C4-2B (cell line): ENCODE measurements around the gene GRM7.

Experiments used
- CTCF ChIP-seq: fragments of 450-650 bp; conservative IDR thresholded peaks from 2 replicates; pipeline ENCODE4 v1.5.1; 2017; ENCODE audit warnings: mild to moderate bottlenecking
- ZFX ChIP-seq: fragments of 450-650 bp; IDR thresholded peaks from 2 replicates; pipeline ENCODE4 v1.6.1; 2017

GRCh38 chr3:7621651-7622050 lies 760.7 kb downstream of the GRM7 start:
- no peak for TF ChIP-seq CTCF
- no peak for TF ChIP-seq ZFX
